ENCODE results near the gene RAPGEF4.

DNA sequence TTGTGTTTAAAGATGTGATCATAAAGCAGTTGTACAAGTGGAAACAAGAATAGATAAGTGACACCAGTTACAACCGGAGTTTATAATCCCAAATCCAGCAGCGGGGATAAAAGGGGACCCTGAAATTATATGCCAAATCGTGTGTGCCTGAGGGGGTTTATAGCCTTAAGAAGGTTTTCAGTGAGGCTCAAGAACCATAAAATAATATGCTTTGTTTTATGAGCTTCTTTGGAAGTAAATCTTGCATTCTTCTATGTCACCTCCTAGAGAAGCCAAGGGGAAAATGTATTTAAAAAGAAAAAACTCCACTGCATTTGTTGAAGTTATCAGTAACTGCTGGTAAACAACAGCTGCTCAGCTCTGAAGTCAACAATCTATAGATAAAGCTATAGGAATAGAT lies 314.2 kb downstream of the RAPGEF4 start:
- TF ChIP-seq, protein P1, sequence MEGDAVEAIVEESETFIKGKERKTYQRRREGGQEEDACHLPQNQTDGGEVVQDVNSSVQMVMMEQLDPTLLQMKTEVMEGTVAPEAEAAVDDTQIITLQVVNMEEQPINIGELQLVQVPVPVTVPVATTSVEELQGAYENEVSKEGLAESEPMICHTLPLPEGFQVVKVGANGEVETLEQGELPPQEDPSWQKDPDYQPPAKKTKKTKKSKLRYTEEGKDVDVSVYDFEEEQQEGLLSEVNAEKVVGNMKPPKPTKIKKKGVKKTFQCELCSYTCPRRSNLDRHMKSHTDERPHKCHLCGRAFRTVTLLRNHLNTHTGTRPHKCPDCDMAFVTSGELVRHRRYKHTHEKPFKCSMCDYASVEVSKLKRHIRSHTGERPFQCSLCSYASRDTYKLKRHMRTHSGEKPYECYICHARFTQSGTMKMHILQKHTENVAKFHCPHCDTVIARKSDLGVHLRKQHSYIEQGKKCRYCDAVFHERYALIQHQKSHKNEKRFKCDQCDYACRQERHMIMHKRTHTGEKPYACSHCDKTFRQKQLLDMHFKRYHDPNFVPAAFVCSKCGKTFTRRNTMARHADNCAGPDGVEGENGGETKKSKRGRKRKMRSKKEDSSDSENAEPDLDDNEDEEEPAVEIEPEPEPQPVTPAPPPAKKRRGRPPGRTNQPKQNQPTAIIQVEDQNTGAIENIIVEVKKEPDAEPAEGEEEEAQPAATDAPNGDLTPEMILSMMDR (IDR thresholded peaks at IDR 0.05), result no peak
- no peak for TF ChIP-seq POLR2A (IDR thresholded peaks at IDR 0.05)

All from Peyer's patch (tissue), 4 donors.